SK-MEL-5 (cell line): ENCODE data around the gene GSE1. TPM values are rescaled to one million over a fixed set of nuclear protein-coding genes. Genes with fewer than 3 reads are reported as not detected.

Experiments used
- DNase-seq: peaks from one replicate; pipeline ENCODE4 v3.0.0-alpha.2; 2016; ENCODE audit warnings: low read depth, low spot score
- in situ Hi-C: cut with HindIII; loops from 2 replicates; pipeline ENCODE4 v1.10.0; 2016; ENCODE audit warnings: low sequenced_read_pairs, high pct_unique_total_duplicates, low pct_unique_long_range_greater_than_20kb
- total RNA-seq: library from RNA; depleted of rRNA; stranded (reverse); fragments of >200 nt; shearing (Covaris generic); gene quantifications from 2 replicates; pipeline ENCODE4 v1.2.3, GENCODE V29; 2014

Gene GSE1
- total RNA-seq, 1 experiment from 2014 or later: 5.8 TPM

- in situ Hi-C loops: no loop called here
- no peak for DNase-seq
Observed at GRCh38 chr16:85657267-85657650, 44.1 kb downstream of the GSE1 start.

DNA sequence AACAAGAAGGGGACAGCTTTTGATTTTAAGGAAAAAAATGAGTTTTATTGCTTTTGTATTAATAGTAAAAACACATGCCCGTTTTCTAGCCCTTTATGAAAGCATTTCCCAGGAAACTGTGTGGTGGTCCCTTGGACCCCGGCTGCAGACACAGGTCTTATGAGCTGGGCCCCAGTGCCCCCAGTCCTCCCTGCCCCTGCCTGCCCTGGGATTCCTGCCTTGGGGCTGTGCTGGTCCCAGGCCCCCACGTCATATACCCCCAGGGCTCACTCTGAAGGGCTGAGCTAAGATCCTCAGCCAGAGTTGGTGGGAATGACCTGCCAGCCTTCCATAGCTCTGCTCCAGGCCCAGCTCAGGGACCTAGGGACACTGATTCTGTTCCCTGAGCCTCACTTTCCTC is 44.9 kb downstream of the GSE1 start:
- no peak for DNase-seq
- in situ Hi-C loops: no loop called here

GRCh38 chr16:85658504-85659326 is 45.6 kb downstream of the GSE1 start:
- in situ Hi-C loops: no loop called here
- DNase-seq: no peak

DNA sequence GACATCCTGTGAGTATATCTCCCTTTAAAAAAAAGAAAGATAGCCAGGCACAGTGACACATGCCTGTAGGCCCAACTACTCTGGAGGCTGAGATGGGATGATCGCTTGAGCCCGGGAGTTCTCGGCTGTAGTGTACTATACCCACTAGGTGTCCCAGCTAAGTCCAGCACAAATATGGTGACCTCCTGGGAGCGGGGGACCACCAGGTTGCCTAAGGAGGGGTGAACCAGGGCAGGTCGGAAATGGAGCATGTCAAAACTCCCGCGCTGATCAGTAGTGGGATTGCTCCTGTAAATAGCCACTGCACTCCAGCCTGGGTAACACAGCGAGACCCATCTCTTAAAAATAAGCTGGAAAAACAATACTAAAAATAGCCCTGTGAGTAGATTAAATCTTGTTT is 46.2 kb downstream of the GSE1 start:
- in situ Hi-C loops: no loop called here
- DNase-seq: no peak

DNA sequence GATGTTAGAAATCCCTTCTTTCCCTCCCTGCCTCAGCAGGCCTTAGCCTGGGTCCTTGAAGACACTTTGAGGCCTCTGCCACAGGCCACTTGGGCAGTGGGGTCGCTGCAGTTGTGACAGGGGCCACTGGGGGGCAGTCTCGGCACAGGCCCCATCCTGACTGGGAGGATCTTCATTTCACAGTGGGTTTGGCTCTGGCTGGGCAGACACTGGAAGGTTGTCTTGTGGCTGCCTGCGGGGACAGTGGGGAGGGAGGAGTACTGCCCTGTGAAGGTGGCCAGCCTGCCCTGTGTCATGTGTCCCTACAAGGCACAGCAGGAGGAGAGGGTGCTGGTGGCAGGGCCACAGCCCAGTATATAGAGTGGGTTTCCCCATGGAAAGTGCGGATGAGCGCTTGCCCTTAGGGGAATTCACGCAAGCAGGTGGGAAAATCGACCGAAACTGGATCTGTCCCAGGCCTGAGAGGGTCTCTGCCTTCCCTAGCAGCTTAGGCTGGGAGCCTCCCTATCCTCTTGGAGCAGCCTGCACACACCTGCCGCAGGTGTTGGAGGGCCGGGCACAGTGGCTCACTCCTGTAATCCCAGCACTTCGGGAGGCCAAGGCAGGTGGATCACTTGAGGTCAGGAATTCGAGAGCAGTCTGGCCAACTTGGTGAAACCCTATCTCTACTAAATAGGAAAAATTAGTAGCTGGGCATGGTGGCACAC is 46.8 kb downstream of the GSE1 start:
- peak; percentile 70 for DNase-seq
- in situ Hi-C loops: no loop called here

DNA sequence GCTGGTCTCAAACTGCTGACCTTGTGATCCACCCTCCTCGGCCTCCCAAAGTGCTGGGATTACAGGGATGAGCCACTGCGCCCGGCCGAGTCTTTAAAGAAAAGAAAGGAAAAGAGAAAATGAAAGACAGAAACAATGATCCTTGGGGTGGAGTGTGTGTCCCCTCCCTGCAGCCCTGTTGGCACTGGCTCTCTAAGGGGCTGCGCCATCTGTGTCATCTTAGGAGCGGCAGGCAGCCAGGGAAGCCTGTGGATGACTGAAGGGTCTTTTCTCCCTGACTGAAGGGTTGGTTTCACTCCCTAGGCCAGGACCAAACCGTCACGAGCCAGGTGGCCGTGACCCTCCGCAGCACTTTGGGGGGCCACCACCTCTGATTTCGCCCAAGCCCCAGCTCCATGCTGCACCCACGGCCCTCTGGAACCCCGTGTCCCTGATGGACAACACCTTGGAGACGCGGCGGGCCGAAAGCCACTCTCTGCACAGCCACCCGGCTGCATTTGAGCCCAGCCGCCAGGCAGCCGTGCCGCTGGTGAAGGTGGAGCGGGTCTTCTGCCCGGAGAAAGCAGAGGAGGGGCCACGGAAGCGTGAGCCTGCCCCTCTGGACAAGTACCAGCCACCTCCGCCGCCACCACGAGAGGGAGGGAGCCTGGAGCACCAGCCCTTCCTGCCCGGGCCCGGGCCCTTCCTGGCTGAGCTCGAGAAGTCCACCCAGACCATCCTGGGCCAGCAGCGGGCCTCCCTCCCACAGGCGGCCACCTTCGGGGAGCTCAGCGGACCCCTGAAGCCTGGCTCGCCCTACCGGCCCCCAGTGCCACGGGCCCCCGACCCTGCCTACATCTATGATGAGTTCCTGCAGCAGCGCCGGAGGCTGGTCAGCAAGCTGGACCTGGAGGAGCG is 48.0 kb downstream of the GSE1 start:
- DNase-seq: no peak
- in situ Hi-C loops: no loop called here

DNA sequence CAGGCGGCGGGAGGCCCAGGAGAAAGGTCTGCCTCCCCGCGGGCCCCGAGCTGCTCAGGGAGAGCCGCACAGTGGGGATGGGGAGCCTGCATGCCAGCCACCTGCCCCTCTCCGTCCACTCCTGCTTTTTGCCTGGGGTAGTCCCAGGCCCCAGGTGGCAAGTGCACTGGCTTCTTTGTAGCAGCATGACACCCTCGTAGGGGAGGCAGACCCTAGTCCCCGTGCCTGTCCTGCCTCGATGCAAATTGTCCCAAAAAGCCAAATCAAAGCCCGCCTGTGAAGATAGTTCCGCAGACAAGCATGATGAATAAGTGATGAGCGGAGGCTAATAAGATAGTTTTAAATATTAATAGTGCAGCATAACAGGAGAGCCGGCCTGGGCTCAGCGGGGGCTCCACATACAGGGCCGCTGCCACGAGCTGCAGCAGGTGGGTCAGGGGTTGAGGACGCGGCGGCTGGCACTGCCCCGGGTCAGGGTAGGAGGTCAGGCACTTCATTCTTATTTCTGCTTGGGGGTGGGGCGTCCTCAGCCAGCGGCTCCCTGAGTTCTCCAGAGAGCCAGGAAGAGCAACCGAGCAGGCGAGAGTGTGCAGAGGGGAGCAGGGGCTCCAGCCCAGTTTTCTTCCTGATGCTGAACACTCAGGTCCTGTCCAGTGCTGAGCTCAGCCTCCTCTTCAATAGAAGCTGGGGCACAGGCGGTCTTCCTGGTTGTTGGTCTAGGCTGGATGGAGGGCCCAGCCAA is 48.8 kb downstream of the GSE1 start:
- no peak for DNase-seq
- in situ Hi-C loops: no loop called here

GRCh38 chr16:85662482-85662812 is 49.3 kb downstream of the GSE1 start:
- no peak for DNase-seq
- in situ Hi-C loops: no loop called here

DNA sequence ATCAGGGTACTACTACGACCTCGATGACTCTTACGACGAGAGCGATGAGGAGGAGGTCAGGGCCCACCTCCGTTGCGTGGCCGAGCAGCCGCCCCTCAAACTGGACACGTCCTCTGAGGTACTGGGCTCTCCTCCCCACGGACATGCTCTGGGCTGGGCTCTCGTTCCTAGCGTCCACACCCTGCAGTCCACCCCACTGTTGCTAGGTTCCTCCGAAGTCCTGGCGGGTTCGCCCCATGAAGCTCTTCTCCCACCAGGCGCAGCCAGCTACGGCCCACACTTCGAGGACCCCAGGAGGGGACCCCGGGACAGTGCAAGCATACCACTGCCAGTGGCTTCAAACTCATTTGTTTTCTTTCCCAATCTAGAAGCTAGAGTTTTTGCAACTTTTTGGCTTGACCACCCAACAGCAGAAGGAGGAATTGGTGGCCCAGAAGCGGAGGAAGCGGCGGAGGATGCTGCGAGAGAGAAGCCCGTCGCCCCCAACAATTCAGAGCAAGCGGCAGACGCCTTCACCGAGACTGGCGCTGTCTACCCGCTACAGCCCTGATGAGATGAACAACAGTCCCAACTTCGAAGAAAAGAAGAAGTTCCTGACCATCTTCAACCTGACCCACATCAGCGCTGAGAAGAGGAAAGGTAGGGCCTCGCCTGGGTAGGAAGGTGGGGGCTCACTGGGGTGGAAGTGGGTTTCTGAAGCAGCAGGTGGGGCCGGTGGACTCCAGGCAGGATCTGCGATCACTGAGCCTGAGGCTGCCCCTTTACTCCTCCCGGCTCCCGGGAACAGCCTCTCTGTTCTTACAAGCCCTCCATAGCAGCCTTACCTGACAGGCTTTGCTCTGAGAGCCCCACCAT is 50.1 kb downstream of the GSE1 start:
- DNase-seq: no peak
- in situ Hi-C loops: no loop called here

DNA sequence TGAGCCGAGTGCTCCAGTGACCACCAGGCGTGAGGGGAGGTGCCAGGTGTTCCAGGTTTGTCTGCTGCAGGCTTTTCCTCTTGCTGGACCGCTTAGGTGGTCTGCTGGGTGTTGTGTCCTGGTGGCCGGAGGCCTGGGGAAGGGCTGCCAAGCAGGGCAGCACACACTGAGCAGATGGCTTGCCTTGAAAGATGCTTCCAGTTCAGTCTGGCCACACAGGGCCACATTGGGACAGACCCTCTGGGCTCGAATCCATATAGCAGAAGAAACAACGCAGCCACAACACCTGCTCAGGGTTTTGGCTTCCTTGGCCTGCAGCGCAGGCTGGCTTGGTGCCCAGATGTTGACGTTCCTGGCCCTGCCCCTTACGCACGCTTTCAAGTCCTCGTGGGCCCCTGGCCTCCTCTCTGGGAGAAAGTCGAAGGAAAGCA is 50.8 kb downstream of the GSE1 start:
- DNase-seq: no peak
- in situ Hi-C loops: no loop called here

DNA sequence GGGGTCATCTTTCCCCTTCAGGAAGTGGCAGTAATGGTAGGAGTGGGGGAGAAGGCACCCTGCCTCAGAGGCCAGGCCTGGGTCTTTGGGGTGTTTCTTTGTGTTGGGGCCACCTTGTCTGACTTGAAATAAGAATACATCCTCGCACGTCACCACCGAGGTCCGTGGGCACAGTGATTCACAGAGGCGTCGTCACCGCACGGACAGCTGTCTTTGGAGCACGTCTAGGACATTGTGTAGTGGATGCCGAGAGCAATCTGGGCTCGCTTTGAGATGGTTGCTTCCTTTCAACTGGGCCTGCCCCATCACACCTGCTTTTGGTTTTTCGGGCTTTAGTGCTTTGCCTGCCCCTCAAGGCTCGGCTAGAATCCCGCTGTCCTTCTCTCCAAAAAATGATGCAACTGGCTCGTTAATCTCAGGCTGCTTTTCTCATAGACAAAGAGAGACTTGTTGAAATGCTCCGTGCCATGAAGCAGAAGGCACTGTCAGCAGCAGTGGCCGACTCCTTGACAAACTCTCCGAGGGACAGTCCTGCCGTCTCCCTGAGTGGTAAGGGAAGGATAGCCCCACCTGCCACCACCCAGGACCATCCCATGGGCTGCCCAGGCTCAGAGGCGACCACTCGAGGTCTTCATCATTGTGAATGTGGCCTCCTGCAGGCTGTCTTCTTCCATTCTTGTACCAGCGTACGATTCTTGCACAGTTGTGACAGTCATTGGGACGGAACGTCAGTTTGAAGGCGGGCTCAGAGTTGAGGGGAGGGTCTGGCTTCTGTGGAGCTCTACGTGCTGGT is 51.7 kb downstream of the GSE1 start:
- no peak for DNase-seq
- in situ Hi-C loops: no loop called here

DNA sequence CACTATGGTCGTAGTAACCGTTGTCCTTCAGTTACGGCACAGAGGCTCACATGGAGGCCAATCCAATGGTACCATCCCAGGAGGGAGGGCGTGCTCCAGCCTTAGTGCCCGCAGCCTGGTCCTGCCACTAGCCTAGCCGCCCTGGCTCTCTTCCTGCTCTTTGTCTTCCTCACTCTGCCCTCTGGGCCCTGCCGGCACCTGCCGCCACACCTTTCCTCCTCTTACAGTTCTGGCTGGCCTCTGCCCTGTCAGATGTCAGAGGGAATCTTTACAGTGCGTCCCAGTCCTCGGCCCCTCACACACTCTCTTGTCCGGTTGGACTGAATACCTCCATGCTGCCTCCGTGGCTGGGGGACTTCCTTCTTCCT is 52.2 kb downstream of the GSE1 start:
- in situ Hi-C loops: no loop called here
- no peak for DNase-seq

- in situ Hi-C loops: no loop called here
- no peak for DNase-seq
Observed at GRCh38 chr16:85665929-85666328, 52.8 kb downstream of the GSE1 start.

- no peak for DNase-seq
- in situ Hi-C loops: no loop called here
Observed at GRCh38 chr16:85667261-85667660, 54.1 kb downstream of the GSE1 start.

DNA sequence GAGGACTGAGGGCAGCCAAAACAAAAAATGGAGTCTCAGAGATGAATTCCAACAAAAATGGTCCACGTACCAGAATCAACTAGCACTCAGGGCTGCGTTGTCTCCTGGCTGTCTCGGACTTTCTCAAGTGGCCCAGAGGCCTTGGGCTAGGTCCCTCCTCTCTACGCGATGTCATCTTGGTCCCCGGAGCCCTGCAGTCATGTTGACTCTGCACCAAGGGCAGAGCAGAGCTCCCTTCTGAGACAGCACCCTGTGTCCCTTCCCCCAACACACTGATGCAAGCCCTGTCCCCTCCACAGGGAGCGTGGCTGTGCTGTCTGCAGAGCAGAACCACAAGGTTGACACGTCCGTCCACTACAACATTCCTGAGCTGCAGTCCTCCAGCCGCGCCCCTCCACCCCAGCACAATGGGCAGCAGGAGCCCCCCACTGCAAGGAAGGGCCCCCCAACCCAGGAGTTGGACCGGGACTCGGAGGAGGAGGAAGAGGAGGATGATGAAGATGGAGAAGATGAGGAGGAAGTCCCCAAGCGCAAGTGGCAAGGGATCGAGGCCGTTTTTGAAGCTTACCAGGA is 54.8 kb downstream of the GSE1 start:
- DNase-seq: no peak

More for the DNA sequence above, 54.8 kb downstream of the GSE1 start:
- in situ Hi-C loops: no loop called here
